HUES48 (cell line): Measurements from ENCODE around the gene DCUN1D4.
A peak's percentile ranks its signal among the peaks of the same experiment; 100 is the strongest.

Experiments used
- H3K27ac ChIP-seq: one replicate; pipeline ENCODE4 v1.7.0; 2013; ENCODE audit warnings: low read depth, low read length, inconsistent platforms
- H3K27me3 ChIP-seq: 2 replicates; pipeline ENCODE4 v1.6.1; 2013; ENCODE audit warnings: mild to moderate bottlenecking, low read length; ENCODE audit not compliant: control insufficient read depth, insufficient read depth
- H3K36me3 ChIP-seq: 2 replicates; pipeline ENCODE4 v1.6.1; 2013; ENCODE audit warnings: low read length; ENCODE audit not compliant: control insufficient read depth, insufficient read depth
- H3K4me1 ChIP-seq: 2 replicates; pipeline ENCODE4 v1.6.1; 2013; ENCODE audit warnings: mild to moderate bottlenecking, low read length; ENCODE audit not compliant: control insufficient read depth, insufficient read depth
- H3K4me3 ChIP-seq: 2 replicates; pipeline ENCODE4 v1.5.1; 2013; ENCODE audit warnings: mild to moderate bottlenecking, low read depth, low read length
- H3K9ac ChIP-seq: 2 replicates; pipeline ENCODE4 v1.6.1; 2013; ENCODE audit warnings: mild to moderate bottlenecking, low read depth, low read length, moderate library complexity
- H3K9me3 ChIP-seq: 2 replicates; pipeline ENCODE4 v1.6.1; 2013; ENCODE audit warnings: low read length; ENCODE audit not compliant: control insufficient read depth, insufficient read depth

Gene DCUN1D4

GRCh38 chr4:51842554-51843308 lies at the start of gene DCUN1D4:
Gene DCUN1D4, plus strand, starts transcription at chr4:51843153. Its CDS starts 90 bp downstream, at chr4:51843243.
- peak within 1 kb of the TSS; percentile 96 for H3K4me3 ChIP-seq
- peak within 1 kb of the TSS; percentile 96 for H3K27ac ChIP-seq
- H3K9me3 ChIP-seq: no peaks in the 10 kb centered on the region
- H3K9ac ChIP-seq: peak within 1 kb of the TSS; percentile 42; the same call in 1 of the 2 replicates
- no peaks in the 10 kb centered on the region for H3K36me3 ChIP-seq
- peaks cover 12% of the 10 kb centered on the region for H3K27me3 ChIP-seq
- H3K4me1 ChIP-seq: peaks cover 19% of the 10 kb centered on the region

- Histone ChIP-seq H3K9me3 (peaks cover 60% of the 10 kb centered on the region), H3K27me3 (no peaks in the 10 kb centered on the region), H3K4me3 (no peak overlapping the region), H3K9ac (no peak overlapping the region), H3K4me1 (no peaks in the 10 kb centered on the region), H3K27ac (no peak overlapping the region), H3K36me3 (no peaks in the 10 kb centered on the region)
Measured at GRCh38 chr4:51820443-51821234, 22.3 kb upstream of the DCUN1D4 start.

- Histone ChIP-seq H3K9ac (no peak overlapping the region), H3K27me3 (no peaks in the 10 kb centered on the region), H3K36me3 (no peaks in the 10 kb centered on the region)
Measured at GRCh38 chr4:51825341-51825740, 17.6 kb upstream of the DCUN1D4 start.

GRCh38 chr4:51830156-51830720 lies 12.7 kb upstream of the DCUN1D4 start:
- H3K27ac ChIP-seq: no peak overlapping the region
- no peak overlapping the region for H3K9ac ChIP-seq
- H3K27me3 ChIP-seq: no peaks in the 10 kb centered on the region; the same call in 1 of the 2 replicates
- no peaks in the 10 kb centered on the region for H3K4me1 ChIP-seq
- H3K9me3 ChIP-seq: no peaks in the 10 kb centered on the region
- H3K36me3 ChIP-seq: no peaks in the 10 kb centered on the region
- H3K4me3 ChIP-seq: no peak overlapping the region

More at GRCh38 chr4:51825341-51825740, 17.6 kb upstream of the DCUN1D4 start:
- H3K4me1 ChIP-seq: no peaks in the 10 kb centered on the region
- H3K4me3 ChIP-seq: no peak overlapping the region
- H3K9me3 ChIP-seq: peaks cover 31% of the 10 kb centered on the region
- no peak overlapping the region for H3K27ac ChIP-seq

GRCh38 chr4:51831133-51831532 lies 11.8 kb upstream of the DCUN1D4 start:
- Histone ChIP-seq H3K9ac (no peak overlapping the region), H3K36me3 (no peaks in the 10 kb centered on the region), H3K27me3 (no peaks in the 10 kb centered on the region; the same call in 1 of the 2 replicates), H3K4me1 (no peaks in the 10 kb centered on the region), H3K4me3 (no peak overlapping the region), H3K9me3 (no peaks in the 10 kb centered on the region), H3K27ac (no peak overlapping the region)

- no peak overlapping the region for H3K9ac ChIP-seq
- H3K4me1 ChIP-seq: no peaks in the 10 kb centered on the region
- no peaks in the 10 kb centered on the region for H3K9me3 ChIP-seq
- no peak overlapping the region for H3K4me3 ChIP-seq
- H3K36me3 ChIP-seq: no peaks in the 10 kb centered on the region
- no peak overlapping the region for H3K27ac ChIP-seq
- no peaks in the 10 kb centered on the region; the same call in 1 of the 2 replicates for H3K27me3 ChIP-seq
Measured at GRCh38 chr4:51833236-51833635, 9.7 kb upstream of the DCUN1D4 start.

- Histone ChIP-seq H3K9ac (no peak overlapping the region), H3K27ac (no peak overlapping the region), H3K4me1 (no peaks in the 10 kb centered on the region), H3K36me3 (no peaks in the 10 kb centered on the region), H3K4me3 (no peak overlapping the region), H3K9me3 (no peaks in the 10 kb centered on the region), H3K27me3 (no peaks in the 10 kb centered on the region; the same call in 1 of the 2 replicates)
Measured at GRCh38 chr4:51835079-51835478, 7.9 kb upstream of the DCUN1D4 start.

GRCh38 chr4:51835855-51836254 lies 7.1 kb upstream of the DCUN1D4 start:
- Histone ChIP-seq H3K4me1 (no peaks in the 10 kb centered on the region), H3K4me3 (no peak overlapping the region), H3K36me3 (no peaks in the 10 kb centered on the region), H3K27ac (no peak overlapping the region), H3K9ac (no peak overlapping the region), H3K9me3 (no peaks in the 10 kb centered on the region), H3K27me3 (no peaks in the 10 kb centered on the region; the same call in 1 of the 2 replicates)

GRCh38 chr4:51836549-51836948 lies 6.4 kb upstream of the DCUN1D4 start:
- no peak overlapping the region for H3K4me3 ChIP-seq
- no peaks in the 10 kb centered on the region for H3K36me3 ChIP-seq
- H3K9me3 ChIP-seq: no peaks in the 10 kb centered on the region
- H3K9ac ChIP-seq: no peak overlapping the region
- H3K27me3 ChIP-seq: peaks cover 3% of the 10 kb centered on the region
- H3K27ac ChIP-seq: no peak overlapping the region
- no peaks in the 10 kb centered on the region for H3K4me1 ChIP-seq

- H3K9ac ChIP-seq: no peak overlapping the region
- peaks cover 12% of the 10 kb centered on the region for H3K27me3 ChIP-seq
- no peaks in the 10 kb centered on the region for H3K9me3 ChIP-seq
- peaks cover 7% of the 10 kb centered on the region for H3K4me1 ChIP-seq
- no peak overlapping the region for H3K27ac ChIP-seq
- no peaks in the 10 kb centered on the region for H3K36me3 ChIP-seq
- no peak overlapping the region for H3K4me3 ChIP-seq
Measured at GRCh38 chr4:51840781-51841180, 2.2 kb upstream of the DCUN1D4 start.

GRCh38 chr4:51842167-51842553 lies 793 bp upstream of the DCUN1D4 start:
- Histone ChIP-seq H3K36me3 (no peaks in the 10 kb centered on the region), H3K4me3 (peak overlapping the region; percentile 87), H3K27ac (peak overlapping the region; percentile 28), H3K4me1 (peaks cover 14% of the 10 kb centered on the region), H3K9me3 (no peaks in the 10 kb centered on the region), H3K27me3 (peaks cover 12% of the 10 kb centered on the region), H3K9ac (peak overlapping the region; percentile 42; the same call in 1 of the 2 replicates)
